ENCODE data around the gene CETP. TPM values are rescaled to one million over a fixed set of nuclear protein-coding genes. Genes with fewer than 3 reads are reported as not detected.

CETP gene
- total and polyA plus RNA-seq, 9 of the 15 experiments (the other 6 are each of a cell fraction or from before 2014, with no cell fraction given) = 0.07 to 0.11 TPM; not detected in 7

- no peaks in the 10 kb centered on the region for H3K9me1 ChIP-seq (ENCODE audit: control insufficient read depth, insufficient read depth, low read length)
- H3K9ac ChIP-seq (ENCODE audit: insufficient read depth in 1 of 2, low read depth in 2 of 2, low read length in 2 of 2) = no peak overlapping the region
- no peak overlapping the region for H3K27ac ChIP-seq (ENCODE audit: extremely low read depth, low read depth, low read length)
- H3K9me3 ChIP-seq (replicated peaks; ENCODE audit: control insufficient read depth, insufficient read depth, low read depth, low read length) = no peaks in the 10 kb centered on the region
- intact Hi-C loops (cut with micrococcal nuclease) (no loop called here), in situ Hi-C loops (cut with MboI) (no loop called here)
- no peaks in the 10 kb centered on the region for H3K79me2 ChIP-seq (ENCODE audit: control insufficient read depth, insufficient read depth, low read length)
- DNase-seq (ENCODE audit: extremely low read depth in 1 of 4, low spot score in 3 of 4) (no peak), ATAC-seq (no peak), FAIRE-seq (no peak)
- no peaks in the 10 kb centered on the region for H3K36me3 ChIP-seq (ENCODE audit: control insufficient read depth, insufficient read depth, low read length)
- no TSS peak for BruUV-seq (replicated peaks)
- peaks cover 7% of the 10 kb centered on the region for H4K20me1 ChIP-seq (replicated peaks; ENCODE audit: control insufficient read depth, insufficient read depth, low read length)
- POLR2A ChIA-PET = interaction anchor here (0.6 to 1.0 kb wide), 2 partner anchors 27 to 92 kb away, joined by 3 read pairs; no protein-coding TSS in a partner anchor
- CTCF ChIA-PET (ENCODE audit: low intra/inter-chr PET ratio) = no interaction called here
- H3K4me2 ChIP-seq (ENCODE audit: insufficient read depth, low read length) = no peak overlapping the region
- no peak overlapping the region for H2AFZ ChIP-seq (ENCODE audit: low read depth, low read length)
- no peaks in the 10 kb centered on the region for H3K4me1 ChIP-seq (replicated peaks in 1 of 2; ENCODE audit: control insufficient read depth in 2 of 2, insufficient read depth in 2 of 2, low read length in 2 of 2)
- WGBS (ENCODE audit: insufficient coverage, low coverage, missing lambda C conversion rate) = 2% methylated on average over 8 of the region's 8 CpGs
- peaks cover 17 to 57% of the 10 kb centered on the region in 2 experiments; a peak in 4 of 5 replicates for H3K27me3 ChIP-seq (ENCODE audit: control insufficient read depth in 2 of 2, insufficient read depth in 2 of 2, low read length in 2 of 2)
- no peak overlapping the region for H3K4me3 ChIP-seq
- TF ChIP-seq NFRKB (IDR thresholded peaks at IDR 0.05; ENCODE audit: low read depth) = no peak
- TF ChIP-seq TAF15 (IDR thresholded peaks at IDR 0.05; ENCODE audit: low read depth, low read length) = no peak
- TF ChIP-seq BDP1 (IDR thresholded peaks at IDR 0.05; ENCODE audit: insufficient read depth, insufficient read length) = no peak
- TF ChIP-seq EP400 (IDR thresholded peaks at IDR 0.05) = no peak
- no peak for TF ChIP-seq SMARCA4 (IDR thresholded peaks at IDR 0.05)
- no peak for TF ChIP-seq HMGN3 (IDR thresholded peaks at IDR 0.05; ENCODE audit: borderline replicate concordance, extremely low read depth, insufficient read length, low read depth, low read length)
- TF ChIP-seq POLR2AphosphoS2 (IDR thresholded peaks at IDR 0.05; ENCODE audit: low read length) = no peak
- TF ChIP-seq KLF10 (CRISPR knock-in tag; IDR thresholded peaks at IDR 0.05) = no peak
- no peak for TF ChIP-seq DPF2 (IDR thresholded peaks at IDR 0.05)
- no peak for TF ChIP-seq FOXA1 (IDR thresholded peaks at IDR 0.05; ENCODE audit: borderline replicate concordance)
- TF ChIP-seq KAT7 (CRISPR knock-in tag; IDR thresholded peaks at IDR 0.05; ENCODE audit: borderline replicate concordance) = no peak
- TF ChIP-seq SP1 (CRISPR knock-in tag; IDR thresholded peaks at IDR 0.05) = no peak
- no peak for TF ChIP-seq ZKSCAN1 (IDR thresholded peaks at IDR 0.05; ENCODE audit: low read depth, low read length)
- no peak for TF ChIP-seq SPI1 (IDR thresholded peaks at IDR 0.05; ENCODE audit: borderline replicate concordance, low read depth, low read length)
- TF ChIP-seq ATF3 (IDR thresholded peaks at IDR 0.05) = no peak
- no peak for TF ChIP-seq ATF3 (CRISPR knock-in tag; conservative IDR thresholded peaks at IDR 0.05)
- TF ChIP-seq SLC30A9 (CRISPR knock-in tag; IDR thresholded peaks at IDR 0.05) = no peak
- TF ChIP-seq MAFF (IDR thresholded peaks at IDR 0.05; ENCODE audit: low read length) = no peak
Observed at GRCh38 chr16:57023541-57024249, 61.9 kb downstream of the CETP start.

Measured in K562 (cell line).